ENCODE data around the gene FAM131A. TPM values are rescaled to one million over a fixed set of nuclear protein-coding genes. Genes with fewer than 3 reads are reported as not detected.

The FAM131A gene
- total and polyA plus RNA-seq, 8 donors = 12.4 to 19.3 (median 14.9) TPM

DNA sequence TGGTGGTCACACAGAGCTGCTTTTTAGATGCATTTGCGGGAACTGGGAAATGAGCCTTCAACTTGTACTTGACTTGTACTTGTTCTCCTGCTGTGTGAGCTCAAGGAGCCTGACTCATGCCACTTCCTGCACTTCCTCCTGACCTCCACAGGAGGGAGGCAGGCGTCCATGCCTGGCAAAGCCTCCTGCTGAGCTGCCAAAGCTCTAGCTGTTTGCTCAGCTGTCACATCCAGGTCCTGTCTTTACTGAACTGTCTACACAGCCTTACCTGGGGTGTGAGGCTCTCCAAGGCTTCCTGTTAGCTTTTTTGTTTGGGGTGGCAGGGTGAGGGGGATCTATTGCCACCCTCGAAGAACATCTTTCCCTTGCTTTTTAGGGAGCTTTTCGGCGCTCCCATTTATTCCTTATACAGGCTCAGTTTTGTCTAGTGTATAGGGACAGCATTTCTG lies 34.2 kb downstream of the FAM131A start:
- ATAC-seq (peak; percentile 98), DNase-seq (peak; percentile 70 to 91 (median 83))
- H3K4me1 ChIP-seq = peaks cover 0 to 17% of the 10 kb centered on the region in 2 donors
- H3K9me3 ChIP-seq = no peaks in the 10 kb centered on the region
- H3K36me3 ChIP-seq = peaks cover 0 to 24% of the 10 kb centered on the region in 2 donors
- intact Hi-C loops (cut with DNase I) = loop anchor here in 1 of 2 donors (5.0 kb wide), 1 partner anchor 171 kb away; no protein-coding TSS in a partner anchor
- H3K27me3 ChIP-seq = peaks cover 0 to 26% of the 10 kb centered on the region in 2 donors
- no peak overlapping the region for H3K4me3 ChIP-seq
- no peak overlapping the region for H3K27ac ChIP-seq
- TF ChIP-seq, protein P1, sequence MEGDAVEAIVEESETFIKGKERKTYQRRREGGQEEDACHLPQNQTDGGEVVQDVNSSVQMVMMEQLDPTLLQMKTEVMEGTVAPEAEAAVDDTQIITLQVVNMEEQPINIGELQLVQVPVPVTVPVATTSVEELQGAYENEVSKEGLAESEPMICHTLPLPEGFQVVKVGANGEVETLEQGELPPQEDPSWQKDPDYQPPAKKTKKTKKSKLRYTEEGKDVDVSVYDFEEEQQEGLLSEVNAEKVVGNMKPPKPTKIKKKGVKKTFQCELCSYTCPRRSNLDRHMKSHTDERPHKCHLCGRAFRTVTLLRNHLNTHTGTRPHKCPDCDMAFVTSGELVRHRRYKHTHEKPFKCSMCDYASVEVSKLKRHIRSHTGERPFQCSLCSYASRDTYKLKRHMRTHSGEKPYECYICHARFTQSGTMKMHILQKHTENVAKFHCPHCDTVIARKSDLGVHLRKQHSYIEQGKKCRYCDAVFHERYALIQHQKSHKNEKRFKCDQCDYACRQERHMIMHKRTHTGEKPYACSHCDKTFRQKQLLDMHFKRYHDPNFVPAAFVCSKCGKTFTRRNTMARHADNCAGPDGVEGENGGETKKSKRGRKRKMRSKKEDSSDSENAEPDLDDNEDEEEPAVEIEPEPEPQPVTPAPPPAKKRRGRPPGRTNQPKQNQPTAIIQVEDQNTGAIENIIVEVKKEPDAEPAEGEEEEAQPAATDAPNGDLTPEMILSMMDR (IDR thresholded peaks at IDR 0.05) = peak; percentile 89 to 94

DNA sequence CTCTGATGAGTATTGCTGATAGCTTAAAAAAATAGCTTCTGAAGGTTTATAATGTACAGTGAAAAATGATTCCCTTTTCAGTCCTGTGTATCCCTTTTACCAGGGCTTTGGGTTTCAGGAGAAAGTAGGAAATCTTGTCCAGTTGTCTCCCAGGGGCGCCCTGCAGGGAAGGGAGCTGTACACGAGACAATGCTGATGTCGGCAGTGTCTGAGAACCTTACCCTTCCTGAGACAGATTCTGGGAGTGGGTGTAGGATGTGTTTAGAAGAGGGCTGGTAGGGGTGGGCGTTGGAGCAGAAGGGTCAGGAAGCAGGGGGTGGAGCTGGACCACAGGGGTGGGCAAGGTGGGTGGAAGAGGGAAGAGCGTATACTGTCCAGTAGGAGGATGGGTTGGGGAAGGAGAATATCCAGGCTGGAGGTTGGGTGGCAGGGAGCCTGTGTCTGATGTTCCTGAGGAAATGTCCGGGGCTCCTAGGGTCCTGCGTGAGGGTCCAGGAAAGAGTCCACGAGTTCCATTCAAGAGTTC lies 35.0 kb downstream of the FAM131A start:
- H3K36me3 ChIP-seq = peaks cover 0 to 18% of the 10 kb centered on the region in 2 donors
- peaks cover 0 to 17% of the 10 kb centered on the region in 2 donors for H3K4me1 ChIP-seq
- no peaks in the 10 kb centered on the region for H3K9me3 ChIP-seq
- no peak overlapping the region for H3K4me3 ChIP-seq
- TF ChIP-seq, protein P1 (IDR thresholded peaks at IDR 0.05) = no peak
- intact Hi-C loops (cut with DNase I) = loop anchor here in 1 of 2 donors (5.0 kb wide), 1 partner anchor 170 kb away; no protein-coding TSS in a partner anchor
- ATAC-seq (no peak), DNase-seq (no peak)
- no peak overlapping the region for H3K27ac ChIP-seq
- H3K27me3 ChIP-seq = peaks cover 0 to 34% of the 10 kb centered on the region in 2 donors

DNA sequence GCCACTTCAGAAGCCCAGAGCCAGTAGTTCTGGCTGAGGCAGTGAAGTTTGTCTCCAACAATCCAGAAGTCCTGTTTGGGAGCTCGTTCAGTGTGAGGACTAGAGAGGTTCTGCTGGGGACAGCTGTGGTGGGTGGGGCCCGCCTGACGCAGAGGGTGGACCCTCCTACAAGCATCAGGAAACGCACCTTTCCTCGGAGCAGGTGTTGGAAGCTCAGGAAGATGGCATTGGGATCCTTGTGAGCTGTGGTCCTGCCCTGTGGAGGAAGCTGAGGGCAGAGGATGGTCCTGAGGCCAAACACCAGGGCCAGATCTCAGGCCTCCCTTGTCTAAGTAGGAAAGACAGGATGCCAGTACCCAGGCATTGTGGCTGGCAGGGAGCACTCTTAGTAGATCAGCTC lies 35.5 kb downstream of the FAM131A start:
- Histone ChIP-seq H3K9me3 (no peaks in the 10 kb centered on the region), H3K36me3 (peaks cover 0 to 12% of the 10 kb centered on the region in 2 donors), H3K27ac (no peak overlapping the region), H3K4me1 (peaks cover 0 to 20% of the 10 kb centered on the region in 2 donors), H3K27me3 (peaks cover 0 to 40% of the 10 kb centered on the region in 2 donors), H3K4me3 (no peak overlapping the region)
- intact Hi-C loops (cut with DNase I) = loop anchor here in 1 of 2 donors (5.0 kb wide), 1 partner anchor 169 kb away; no protein-coding TSS in a partner anchor
- ATAC-seq = no peak
- TF ChIP-seq, protein P1 (IDR thresholded peaks at IDR 0.05) = no peak
- DNase-seq = no peak

DNA sequence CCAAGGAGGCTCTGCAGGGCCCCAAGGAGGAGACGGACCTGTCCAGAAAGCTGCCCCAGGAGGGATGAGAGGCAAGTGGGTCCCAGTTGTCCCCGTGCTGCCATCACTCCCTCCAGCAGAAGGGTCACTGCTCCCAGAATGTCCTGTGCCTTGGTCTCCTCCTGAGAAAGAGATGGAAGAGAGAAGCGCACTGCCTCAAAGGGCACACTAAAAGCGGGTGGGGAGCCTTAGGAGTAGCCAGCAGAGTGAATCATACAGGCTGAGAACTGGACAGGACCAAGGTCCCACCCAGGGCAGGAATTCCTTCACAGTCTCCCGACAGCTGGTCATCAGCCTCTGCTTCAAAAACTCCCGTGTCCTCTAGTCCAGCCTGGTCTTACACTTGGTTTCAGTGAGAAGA lies 36.0 kb downstream of the FAM131A start:
- Histone ChIP-seq H3K27ac (no peak overlapping the region), H3K9me3 (no peaks in the 10 kb centered on the region), H3K27me3 (peaks cover 0 to 45% of the 10 kb centered on the region in 2 donors), H3K4me3 (no peak overlapping the region), H3K36me3 (peaks cover 0 to 7% of the 10 kb centered on the region in 2 donors), H3K4me1 (peaks cover 0 to 22% of the 10 kb centered on the region in 2 donors)
- ATAC-seq (peak; percentile 10), DNase-seq (no peak)
- TF ChIP-seq, protein P1 (IDR thresholded peaks at IDR 0.05) = no peak
- intact Hi-C loops (cut with DNase I) = loop anchor here in 1 of 2 donors (5.0 kb wide), 1 partner anchor 169 kb away; no protein-coding TSS in a partner anchor

GRCh38 chr3:184375747-184376461 lies 38.5 kb downstream of the FAM131A start:
- peak in 1 of 4 donors; percentile 47 for DNase-seq
- ATAC-seq = no peak
- Histone ChIP-seq H3K36me3 (no peaks in the 10 kb centered on the region), H3K9me3 (no peaks in the 10 kb centered on the region), H3K27ac (no peak overlapping the region), H3K4me3 (no peak overlapping the region), H3K27me3 (peaks cover 4 to 68% of the 10 kb centered on the region in 2 donors), H3K4me1 (peaks cover 4 to 24% of the 10 kb centered on the region in 2 donors)
- TF ChIP-seq, protein P1 (IDR thresholded peaks at IDR 0.05) = no peak
- intact Hi-C loops (cut with DNase I) = no loop called here
